HepG2 (cell line): ENCODE measurements around the gene SMOC1. TPM values are rescaled to one million over a fixed set of nuclear protein-coding genes. Genes with fewer than 3 reads are reported as not detected.

Source experiments
- CBX2 ChIP-seq, 2 experiments: fragments of 200-600 bp in 1 of 2; sonication (generic); formaldehyde crosslinking in 1 of 2; IDR thresholded peaks; 2 replicates each; pipeline versions ENCODE4 v1.7.0 to v1.8.1; 2018 to 2022; ENCODE audit warnings: low read depth in 2 of 2, low read length in 1 of 2, mild to moderate bottlenecking in 1 of 2, missing genetic modification reagents in 1 of 2
- GLI4 ChIP-seq: sonication (generic); formaldehyde crosslinking; IDR thresholded peaks from 2 replicates; pipeline ENCODE4 v1.5.1; 2020; ENCODE audit warnings: missing genetic modification reagents, mild to moderate bottlenecking, moderate library complexity, borderline replicate concordance
- KDM2A ChIP-seq: sonication (generic); formaldehyde crosslinking; IDR thresholded peaks from 2 replicates; pipeline ENCODE4 v1.4.0; 2020; ENCODE audit warnings: low read depth, missing genetic modification reagents, borderline replicate concordance
- KLF16 ChIP-seq, 2 experiments: sonication (generic) in 1 of 2; formaldehyde crosslinking in 1 of 2; IDR thresholded peaks; 2 replicates each; pipeline versions ENCODE4 v1.6.1 to v1.8.0; 2016 to 2023; ENCODE audit warnings: missing genetic modification reagents in 2 of 2, missing compliant biosample characterization in 1 of 2
- KMT2B ChIP-seq: IDR thresholded peaks from 2 replicates; pipeline ENCODE4 v1.6.1; 2016; ENCODE audit warnings: missing genetic modification reagents, missing compliant biosample characterization
- NCOA1 ChIP-seq: sonication (generic); formaldehyde crosslinking; IDR thresholded peaks from 2 replicates; pipeline ENCODE4 v1.9.0; 2021; ENCODE audit warnings: missing genetic modification reagents
- NKX3-1 ChIP-seq: sonication (generic); formaldehyde crosslinking; IDR thresholded peaks from 2 replicates; pipeline ENCODE4 v1.5.0; 2020; ENCODE audit warnings: missing genetic modification reagents
- SOX13 ChIP-seq, 3 experiments: fragments of 450-650 bp in 1 of 3; sonication (generic) in 1 of 3; formaldehyde crosslinking in 1 of 3; IDR thresholded peaks in 2 of 3; conservative IDR thresholded peaks in 1 of 3; 2 replicates each; pipeline versions ENCODE4 v1.5.0 to v1.6.1; 2016 to 2020; ENCODE audit warnings: antibody characterized with exemption in 1 of 3, mild to moderate bottlenecking in 1 of 3, missing compliant biosample characterization in 1 of 3, missing genetic modification reagents in 1 of 3, moderate library complexity in 1 of 3
- U2AF1 ChIP-seq: fragments of 200-400 bp; formaldehyde crosslinking; optimal IDR thresholded peaks from 2 replicates; pipeline ENCODE3; 2017; ENCODE audit warnings: mild to moderate bottlenecking, low read depth, low read length
- ZBTB10 ChIP-seq: sonication (generic); formaldehyde crosslinking; IDR thresholded peaks from 2 replicates; pipeline ENCODE4 v1.4.0; 2020; ENCODE audit warnings: missing genetic modification reagents, borderline replicate concordance
- ZMYM4 ChIP-seq: sonication (generic); formaldehyde crosslinking; IDR thresholded peaks from 2 replicates; pipeline ENCODE4 v1.8.1; 2023; ENCODE audit warnings: mild to moderate bottlenecking, missing genetic modification reagents
- ZNF263 ChIP-seq: sonication (generic); formaldehyde crosslinking; IDR thresholded peaks from 2 replicates; pipeline ENCODE4 v1.4.0; 2020; ENCODE audit warnings: missing genetic modification reagents
- ZNF34 ChIP-seq: sonication (generic); formaldehyde crosslinking; IDR thresholded peaks from 2 replicates; pipeline ENCODE4 v1.4.0; 2020; ENCODE audit warnings: mild to moderate bottlenecking, missing genetic modification reagents, borderline replicate concordance
- ZNF451 ChIP-seq: sonication (generic); formaldehyde crosslinking; IDR thresholded peaks from 2 replicates; pipeline ENCODE4 v1.5.0; 2020; ENCODE audit warnings: mild to moderate bottlenecking, missing genetic modification reagents
- ZNF710 ChIP-seq: sonication (generic); formaldehyde crosslinking; IDR thresholded peaks from 2 replicates; pipeline ENCODE4 v1.5.0; 2020; ENCODE audit warnings: mild to moderate bottlenecking, missing genetic modification reagents, borderline replicate concordance
- ZNF782 ChIP-seq: sonication (generic); formaldehyde crosslinking; IDR thresholded peaks from 2 replicates; pipeline ENCODE4 v1.4.0; 2020; ENCODE audit warnings: missing genetic modification reagents, mild to moderate bottlenecking, borderline replicate concordance
- polyA plus RNA-seq, 8 experiments: library from polyadenylated mRNA; depleted of rRNA in 3 of 8; stranded (reverse) in 7 of 8; unstranded in 1 of 8; fragments of >200 nt; fragmentation: Illumina TruSeq in 4 of 8; extraction: Trizol in 4 of 8; gene quantifications; 2 replicates each; pipeline versions ENCODE4 v1.2.1 to v1.2.3, GENCODE V29; 2011 to 2016; ENCODE audit warnings: low read depth in 4 of 8, missing spikeins in 1 of 8, mixed read lengths in 1 of 8; ENCODE audit not compliant: insufficient read depth in 1 of 8
- total RNA-seq, 5 experiments: library from RNA; depleted of rRNA; stranded (reverse); fragments of >200 nt; fragmentation: Illumina TruSeq; extraction: Trizol; gene quantifications; 2 replicates each; pipeline ENCODE4 v1.2.3, GENCODE V29; 2016; ENCODE audit warnings: low read depth in 1 of 5
- TF ChIP-seq, protein P1 (sequence below): sonication (generic); formaldehyde crosslinking; IDR thresholded peaks from 2 replicates; pipeline ENCODE4 v1.4.0; 2020; ENCODE audit warnings: missing genetic modification reagents
- TF ChIP-seq, protein P2 (sequence below): fragments of 450-650 bp; IDR thresholded peaks from 2 replicates; pipeline ENCODE4 v1.6.1; 2017; ENCODE audit warnings: mild to moderate bottlenecking

SMOC1 gene
- total and polyA plus RNA-seq, 2 of the 13 experiments (the other 11 are each of a cell fraction or from before 2014, with no cell fraction given), result 17.8 to 35.6 TPM

DNA sequence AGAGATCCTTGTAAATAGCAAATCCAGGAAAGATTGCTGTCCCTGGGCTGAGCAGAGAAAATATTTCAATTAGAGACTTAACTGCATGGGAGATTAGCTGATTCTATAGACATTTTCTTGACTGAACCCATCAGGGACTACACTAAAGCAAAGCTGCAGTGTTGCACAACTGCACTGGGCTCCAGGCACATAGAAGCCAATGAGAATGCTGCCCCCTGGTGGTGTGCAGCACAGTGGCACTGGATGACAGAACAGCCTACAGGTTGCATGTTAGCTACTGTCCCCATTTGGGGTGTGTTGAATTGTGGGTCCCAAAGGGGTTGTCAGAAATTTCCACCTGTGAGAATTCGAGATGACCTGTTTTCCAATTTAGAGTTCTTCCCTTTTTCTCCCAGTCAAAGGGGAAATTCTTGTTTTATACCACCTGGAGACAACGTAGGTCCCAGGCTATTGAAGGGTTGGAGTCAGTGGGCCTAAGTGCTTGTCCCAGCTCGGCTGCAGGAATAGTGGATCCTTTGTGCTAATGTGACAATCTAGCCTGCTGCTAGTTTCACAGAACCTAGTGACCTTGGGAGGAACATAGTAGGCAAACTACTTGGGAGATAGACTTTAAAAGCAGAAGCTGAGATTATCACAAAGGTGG, 194.8 kb downstream of the SMOC1 start (continued):
- TF ChIP-seq CBX2 (IDR thresholded peaks at IDR 0.05; ENCODE audit: low read depth, low read length) (no peak), CBX2 (CRISPR knock-in tag; IDR thresholded peaks at IDR 0.05; ENCODE audit: low read depth) (no peak), NCOA1 (CRISPR knock-in tag) (no peak), ZMYM4 (CRISPR knock-in tag) (0 out of 2 replicates have a peak, but pooled peaks have one; percentile 30), ZNF451 (CRISPR knock-in tag) (no peak), ZNF710 (no peak), SOX13 (IDR thresholded peaks at IDR 0.05) (no peak), SOX13 (CRISPR knock-in tag; conservative IDR thresholded peaks at IDR 0.05 in 1 of 2, IDR thresholded peaks at IDR 0.05 in 1 of 2) (peak in 1 of 2 experiments; percentile 67; a peak in 2 of 4 replicates), NKX3-1 (CRISPR knock-in tag) (no peak), KDM2A (CRISPR knock-in tag) (peak; percentile 80), ZNF263 (CRISPR knock-in tag) (no peak), KMT2B (no peak), U2AF1 (no peak), ZNF782 (CRISPR knock-in tag) (no peak), GLI4 (CRISPR knock-in tag) (no peak), ZNF34 (CRISPR knock-in tag) (no peak), ZBTB10 (CRISPR knock-in tag) (no peak), KLF16 (CRISPR knock-in tag; IDR thresholded peaks at IDR 0.05) (peak in 1 of 2 experiments; percentile 67; a peak in 1 of 4 replicates)
- TF ChIP-seq, protein P1, sequence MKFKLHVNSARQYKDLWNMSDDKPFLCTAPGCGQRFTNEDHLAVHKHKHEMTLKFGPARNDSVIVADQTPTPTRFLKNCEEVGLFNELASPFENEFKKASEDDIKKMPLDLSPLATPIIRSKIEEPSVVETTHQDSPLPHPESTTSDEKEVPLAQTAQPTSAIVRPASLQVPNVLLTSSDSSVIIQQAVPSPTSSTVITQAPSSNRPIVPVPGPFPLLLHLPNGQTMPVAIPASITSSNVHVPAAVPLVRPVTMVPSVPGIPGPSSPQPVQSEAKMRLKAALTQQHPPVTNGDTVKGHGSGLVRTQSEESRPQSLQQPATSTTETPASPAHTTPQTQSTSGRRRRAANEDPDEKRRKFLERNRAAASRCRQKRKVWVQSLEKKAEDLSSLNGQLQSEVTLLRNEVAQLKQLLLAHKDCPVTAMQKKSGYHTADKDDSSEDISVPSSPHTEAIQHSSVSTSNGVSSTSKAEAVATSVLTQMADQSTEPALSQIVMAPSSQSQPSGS, result 0 out of 2 replicates have a peak, but pooled peaks have one; percentile 39
- TF ChIP-seq, protein P2, sequence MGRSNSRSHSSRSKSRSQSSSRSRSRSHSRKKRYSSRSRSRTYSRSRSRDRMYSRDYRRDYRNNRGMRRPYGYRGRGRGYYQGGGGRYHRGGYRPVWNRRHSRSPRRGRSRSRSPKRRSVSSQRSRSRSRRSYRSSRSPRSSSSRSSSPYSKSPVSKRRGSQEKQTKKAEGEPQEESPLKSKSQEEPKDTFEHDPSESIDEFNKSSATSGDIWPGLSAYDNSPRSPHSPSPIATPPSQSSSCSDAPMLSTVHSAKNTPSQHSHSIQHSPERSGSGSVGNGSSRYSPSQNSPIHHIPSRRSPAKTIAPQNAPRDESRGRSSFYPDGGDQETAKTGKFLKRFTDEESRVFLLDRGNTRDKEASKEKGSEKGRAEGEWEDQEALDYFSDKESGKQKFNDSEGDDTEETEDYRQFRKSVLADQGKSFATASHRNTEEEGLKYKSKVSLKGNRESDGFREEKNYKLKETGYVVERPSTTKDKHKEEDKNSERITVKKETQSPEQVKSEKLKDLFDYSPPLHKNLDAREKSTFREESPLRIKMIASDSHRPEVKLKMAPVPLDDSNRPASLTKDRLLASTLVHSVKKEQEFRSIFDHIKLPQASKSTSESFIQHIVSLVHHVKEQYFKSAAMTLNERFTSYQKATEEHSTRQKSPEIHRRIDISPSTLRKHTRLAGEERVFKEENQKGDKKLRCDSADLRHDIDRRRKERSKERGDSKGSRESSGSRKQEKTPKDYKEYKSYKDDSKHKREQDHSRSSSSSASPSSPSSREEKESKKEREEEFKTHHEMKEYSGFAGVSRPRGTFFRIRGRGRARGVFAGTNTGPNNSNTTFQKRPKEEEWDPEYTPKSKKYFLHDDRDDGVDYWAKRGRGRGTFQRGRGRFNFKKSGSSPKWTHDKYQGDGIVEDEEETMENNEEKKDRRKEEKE, result no peak
